B cell (primary cell): ENCODE results near the gene GRN. TPM values are rescaled to one million over a fixed set of nuclear protein-coding genes. Genes with fewer than 3 reads are reported as not detected.
A peak's percentile ranks its signal among the peaks of the same experiment; 100 is the strongest.

Source experiments
- ATAC-seq: fragments of 200-7000 bp; cut with Tn5 transposase; one replicate; pipeline ENCODE4 v1.10.0; 2021; ENCODE audit warnings: low read depth, mild to moderate bottlenecking, moderate number of reproducible peaks, moderate library complexity
- CTCF ChIA-PET: fragments of 350-600 bp; sonication (Branson Sonifier 250); formaldehyde crosslinking; loops from one replicate; lab custom pipeline; 2021; ENCODE audit warnings: antibody characterized with exemption, inconsistent platforms; lab: Charles Lee
- POLR2A ChIA-PET: fragments of 350-600 bp; sonication (Branson Sonifier 250); formaldehyde crosslinking; loops from one replicate; lab custom pipeline; 2021; ENCODE audit warnings: antibody characterized with exemption; lab: Charles Lee
- DNase-seq: peaks from one replicate; pipeline ENCODE4 v3.0.0; 2013
- H2AFZ ChIP-seq: 2 replicates; pipeline ENCODE4 v1.6.1; 2012; ENCODE audit warnings: mild to moderate bottlenecking, low read depth, low read length; ENCODE audit not compliant: insufficient read depth, poor library complexity, severe bottlenecking
- H3K27ac ChIP-seq, 2 donors: 1 replicate in 1 of 2; 2 replicates in 1 of 2; pipeline ENCODE4 v1.5.1; 2012 to 2013; ENCODE audit warnings: low read length in 2 of 2, mild to moderate bottlenecking in 2 of 2, moderate library complexity in 1 of 2
- H3K27me3 ChIP-seq, 4 experiments: fragments of 200-600 bp in 1 of 4; sonication (generic) in 1 of 4; replicated peaks in 1 of 4; 1 replicate in 2 of 4; 2 replicates in 2 of 4; pipeline versions ENCODE4 v1.6.1 to v1.7.0; 2013 to 2016; ENCODE audit warnings: low read length in 3 of 4, mild to moderate bottlenecking in 2 of 4, mixed read lengths in 1 of 4, moderate library complexity in 1 of 4; ENCODE audit not compliant: insufficient read depth in 4 of 4, control insufficient read depth in 3 of 4; ENCODE audit errors: control extremely low read depth in 1 of 4
- H3K36me3 ChIP-seq, 2 experiments: replicated peaks in 1 of 2; 1 replicate in 1 of 2; 2 replicates in 1 of 2; pipeline versions ENCODE4 v1.6.1 to v1.7.1; 2013; ENCODE audit warnings: low read length in 1 of 2; ENCODE audit not compliant: insufficient read depth in 2 of 2, control insufficient read depth in 1 of 2; ENCODE audit errors: control extremely low read depth in 1 of 2, extremely low read depth in 1 of 2
- H3K4me1 ChIP-seq, 2 donors: fragments of 200-600 bp in 1 of 2; sonication (generic) in 1 of 2; 1 replicate in 1 of 2; 2 replicates in 1 of 2; pipeline versions ENCODE4 v1.5.1 to v1.6.1; 2013 to 2017; ENCODE audit warnings: low read length in 2 of 2; ENCODE audit not compliant: control insufficient read depth in 2 of 2, insufficient read depth in 2 of 2
- H3K4me2 ChIP-seq: replicated peaks from 2 replicates; pipeline ENCODE3; 2012; ENCODE audit warnings: mild to moderate bottlenecking, low read depth, low read length; ENCODE audit not compliant: poor library complexity, severe bottlenecking
- H3K4me3 ChIP-seq, 5 experiments: fragments of 200-600 bp in 1 of 5; sonication (generic) in 1 of 5; 1 replicate in 3 of 5; 2 replicates in 2 of 5; pipeline versions ENCODE4 v1.5.1 to v1.7.0; 2011 to 2016; ENCODE audit warnings: low read length in 4 of 5, mild to moderate bottlenecking in 4 of 5, low read depth in 2 of 5, control low read depth in 1 of 5, moderate library complexity in 1 of 5; ENCODE audit not compliant: insufficient read depth in 1 of 5; ENCODE audit errors: control extremely low read depth in 1 of 5, extremely low read depth in 1 of 5
- H3K79me2 ChIP-seq: fragments of 200-600 bp; sonication (generic); one replicate; pipeline ENCODE4 v1.6.0; 2016; ENCODE audit warnings: low read length; ENCODE audit not compliant: control insufficient read depth, insufficient read depth
- H3K9ac ChIP-seq: fragments of 200-600 bp; sonication (generic); 2 replicates; pipeline ENCODE4 v1.6.1; 2017; ENCODE audit warnings: mild to moderate bottlenecking, low read length, moderate library complexity
- H3K9me3 ChIP-seq, 3 donors: one replicate each; pipeline versions ENCODE4 v1.6.1 to v1.7.1; 2013; ENCODE audit warnings: low read length in 2 of 3; ENCODE audit not compliant: control insufficient read depth in 2 of 3, insufficient read depth in 1 of 3; ENCODE audit errors: control extremely low read depth in 1 of 3
- H4K20me1 ChIP-seq: 2 replicates; pipeline ENCODE4 v1.6.0; 2012; ENCODE audit warnings: mild to moderate bottlenecking, low read length; ENCODE audit not compliant: insufficient read depth, control insufficient read depth, poor library complexity, severe bottlenecking
- H3K27ac Mint-ChIP-seq: one replicate; pipeline ENCODE4 v1.8.0; 2021; ENCODE audit warnings: mixed read lengths
- H3K27me3 Mint-ChIP-seq: one replicate; pipeline ENCODE4 v1.8.0; 2021; ENCODE audit warnings: mixed read lengths
- H3K4me1 Mint-ChIP-seq: one replicate; pipeline ENCODE4 v1.8.0; 2021; ENCODE audit warnings: mixed read lengths
- H3K4me3 Mint-ChIP-seq: one replicate; pipeline ENCODE4 v1.8.0; 2021; ENCODE audit warnings: mixed read lengths
- H3K9me3 Mint-ChIP-seq: one replicate; pipeline ENCODE4 v1.8.0; 2022; ENCODE audit warnings: mixed read lengths; ENCODE audit not compliant: insufficient read depth
- CTCF ChIP-seq: fragments of 200-600 bp; IDR thresholded peaks from one replicate; pipeline ENCODE4 v1.8.0; 2022; ENCODE audit warnings: antibody characterized with exemption, mild to moderate bottlenecking
- EZH2 ChIP-seq: IDR thresholded peaks from 2 replicates; pipeline ENCODE4 v1.6.1; 2012; ENCODE audit warnings: borderline replicate concordance, low read depth, mild to moderate bottlenecking, moderate library complexity, low read length; ENCODE audit not compliant: insufficient read depth, poor library complexity, severe bottlenecking
- WGBS: methylation state at CpG from one replicate; pipeline ENCODE4 v1.1.5; 2013; ENCODE audit warnings: missing lambda C conversion rate; ENCODE audit not compliant: insufficient coverage; 5-methylcytosine and 5-hydroxymethylcytosine counted together
- intact Hi-C: fragments of 100-400 bp; cut with micrococcal nuclease; formaldehyde crosslinking; loops from one replicate; pipeline ENCODE4 v1.10.0; 2022
- polyA plus RNA-seq: library from polyadenylated mRNA; depleted of rRNA; stranded (reverse); fragments of >200 nt; gene quantifications from 2 replicates; pipeline ENCODE4 v1.2.3, GENCODE V29; 2012
- total RNA-seq, 2 donors: library from RNA; stranded (reverse); fragments of 120-200 nt in 1 of 2; gene quantifications; 1 replicate in 1 of 2; 2 replicates in 1 of 2; pipeline versions ENCODE4 v1.2.3 to v1.2.4, GENCODE V29; 2013 to 2022

The GRN gene
- total and polyA plus RNA-seq, 2 donors (not counting 1 experiment from before 2014, with no cell fraction given) = 187 to 226 TPM

DNA sequence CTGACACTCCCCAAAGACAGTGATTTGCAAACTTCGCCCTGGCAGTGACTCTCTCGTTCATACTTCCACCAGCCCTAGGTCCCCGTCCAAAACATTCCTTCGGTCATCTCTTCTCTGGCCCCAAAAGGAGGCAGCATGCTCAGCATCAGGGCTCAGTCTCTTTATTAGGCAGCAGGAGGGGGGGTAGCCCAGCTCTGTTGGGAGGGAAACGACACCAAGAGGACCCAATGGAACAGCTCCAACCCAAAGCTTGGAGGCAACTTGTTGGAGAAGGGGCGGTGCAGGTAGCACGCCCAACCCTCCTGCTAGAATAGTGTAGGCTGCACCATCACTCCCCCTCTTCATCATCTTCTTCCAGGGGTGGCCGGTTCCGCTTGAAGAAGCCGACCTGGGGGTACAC is 26.9 kb downstream of the GRN start:
- no peaks in the 10 kb centered on the region for H3K36me3 ChIP-seq
- ChIA-PET POLR2A (no interaction called here), CTCF (interaction anchor here (1.0 kb wide), 1 partner anchor 9 kb away, joined by 3 read pairs; the partner anchor contains the start of gene FAM171A2)
- no peaks in the 10 kb centered on the region for H4K20me1 ChIP-seq
- H3K4me1 Mint-ChIP-seq = peaks cover 6% of the 10 kb centered on the region
- no peaks in the 10 kb centered on the region for H3K79me2 ChIP-seq
- H3K9me3 ChIP-seq = no peaks in the 10 kb centered on the region
- no peak overlapping the region for H3K4me3 ChIP-seq
- no peaks in the 10 kb centered on the region for H3K4me1 ChIP-seq
- ATAC-seq = no peak
- H2AFZ ChIP-seq = no peak overlapping the region
- H3K27ac Mint-ChIP-seq = no peak overlapping the region
- no peak overlapping the region for H3K9ac ChIP-seq
- TF ChIP-seq EZH2 = no peak
- TF ChIP-seq CTCF = no peak
- H3K27ac ChIP-seq = no peak overlapping the region
- intact Hi-C loops = no loop called here
- H3K4me3 Mint-ChIP-seq = no peak overlapping the region
- no peak overlapping the region for H3K4me2 ChIP-seq
- DNase-seq = no peak
- WGBS = no CpG with 5 or more reads among the region's 10 CpGs
- no peaks in the 10 kb centered on the region for H3K9me3 Mint-ChIP-seq
- peaks cover 0 to 19% (median 2%) of the 10 kb centered on the region in 4 experiments for H3K27me3 ChIP-seq
- peaks cover 44% of the 10 kb centered on the region for H3K27me3 Mint-ChIP-seq

- POLR2A ChIA-PET = no interaction called here
- no peak for ATAC-seq
Measured at GRCh38 chr17:44374306-44375195, 29.4 kb downstream of the GRN start.

More at GRCh38 chr17:44374306-44375195, 29.4 kb downstream of the GRN start:
- H3K79me2 ChIP-seq = no peaks in the 10 kb centered on the region
- TF ChIP-seq CTCF = no peak
- no peak for TF ChIP-seq EZH2
- H3K4me2 ChIP-seq = peak overlapping the region; percentile 11
- Mint-ChIP-seq H3K4me1 (peaks cover 6% of the 10 kb centered on the region), H3K4me3 (no peak overlapping the region), H3K27ac (no peak overlapping the region), H3K27me3 (peaks cover 38% of the 10 kb centered on the region), H3K9me3 (no peaks in the 10 kb centered on the region)
- CTCF ChIA-PET = interaction anchor here (0.9 kb wide), 1 partner anchor 11 kb away, joined by 3 read pairs; no protein-coding TSS in a partner anchor
- intact Hi-C loops = no loop called here
- H3K36me3 ChIP-seq = no peaks in the 10 kb centered on the region
- no peaks in the 10 kb centered on the region for H3K9me3 ChIP-seq
- no peak overlapping the region for H3K9ac ChIP-seq
- H3K27ac ChIP-seq = no peak overlapping the region
- peaks cover 0 to 17% (median 0%) of the 10 kb centered on the region in 4 experiments for H3K27me3 ChIP-seq
- H2AFZ ChIP-seq = no peak overlapping the region
- H3K4me1 ChIP-seq = no peaks in the 10 kb centered on the region
- 51% methylated on average over 27 of the region's 31 CpGs for WGBS
- H4K20me1 ChIP-seq = no peaks in the 10 kb centered on the region
- H3K4me3 ChIP-seq = no peak overlapping the region
- no peak for DNase-seq
